Measurements from ENCODE around the gene LRRC61. TPM values are rescaled to one million over a fixed set of nuclear protein-coding genes. Genes with fewer than 3 reads are reported as not detected.

The LRRC61 gene
- total RNA-seq, 1 experiment from 2014 or later: 35.8 TPM

DNA sequence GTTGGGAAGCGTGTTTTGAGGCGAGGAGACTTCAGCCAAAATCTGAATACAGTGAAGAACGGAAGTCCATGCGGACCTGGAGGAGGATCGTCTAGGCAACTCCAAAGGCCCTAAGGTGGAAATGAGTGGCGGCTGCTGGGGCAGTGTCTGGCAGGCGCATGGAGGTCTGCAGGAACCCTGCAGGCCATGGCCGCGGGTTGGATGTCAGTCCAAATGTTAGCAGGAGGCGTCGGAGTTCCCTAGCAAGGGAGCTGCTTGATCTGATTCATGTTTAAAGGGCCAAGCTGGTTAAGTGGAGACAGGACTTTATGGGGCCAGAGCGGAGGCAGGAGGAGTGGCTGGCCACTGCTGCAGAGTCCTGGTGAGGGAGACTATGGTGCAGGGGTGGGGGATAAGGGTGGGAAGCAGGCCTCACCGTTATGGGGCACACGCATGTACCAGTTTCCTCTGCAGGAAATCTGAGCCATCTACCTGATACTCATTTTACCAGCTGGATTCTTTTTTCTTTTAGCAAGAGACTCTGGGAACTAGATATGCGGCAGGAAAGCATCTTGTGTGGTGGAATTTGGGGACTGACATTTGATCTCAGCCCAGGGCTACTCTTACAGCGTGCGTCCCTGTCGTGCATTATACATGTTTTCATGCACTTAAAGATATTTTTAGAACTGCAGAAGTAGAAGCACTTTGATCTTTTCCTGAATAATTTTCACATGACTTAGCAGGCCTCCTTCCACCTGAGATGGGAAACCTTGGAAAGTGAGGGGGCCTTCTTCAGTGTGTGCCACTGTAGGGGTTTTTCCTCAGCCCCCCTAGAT lies 38.9 kb downstream of the LRRC61 start:
- H3K4me3 Mint-ChIP-seq (ENCODE audit: unreplicated experiment): no peak overlapping the region
- no peaks in the 10 kb centered on the region for H3K4me1 ChIP-seq
- H3K4me1 Mint-ChIP-seq (ENCODE audit: low read depth, unreplicated experiment): peaks cover 11% of the 10 kb centered on the region
- BruUV-seq (replicated peaks): no TSS peak
- H3K9me3 ChIP-seq: no peaks in the 10 kb centered on the region
- no peak overlapping the region for H3K27ac Mint-ChIP-seq (ENCODE audit: unreplicated experiment)
- intact Hi-C loops (cut with micrococcal nuclease; ENCODE audit: unreplicated experiment): no loop called here
- peaks cover 12% of the 10 kb centered on the region for H3K9me3 Mint-ChIP-seq (ENCODE audit: unreplicated experiment)
- H3K4me3 ChIP-seq (ENCODE audit: low read depth, low read length): no peak overlapping the region
- H3K36me3 ChIP-seq (ENCODE audit: control insufficient read depth, insufficient read depth, low read length): no peaks in the 10 kb centered on the region
- TF ChIP-seq, protein P1, sequence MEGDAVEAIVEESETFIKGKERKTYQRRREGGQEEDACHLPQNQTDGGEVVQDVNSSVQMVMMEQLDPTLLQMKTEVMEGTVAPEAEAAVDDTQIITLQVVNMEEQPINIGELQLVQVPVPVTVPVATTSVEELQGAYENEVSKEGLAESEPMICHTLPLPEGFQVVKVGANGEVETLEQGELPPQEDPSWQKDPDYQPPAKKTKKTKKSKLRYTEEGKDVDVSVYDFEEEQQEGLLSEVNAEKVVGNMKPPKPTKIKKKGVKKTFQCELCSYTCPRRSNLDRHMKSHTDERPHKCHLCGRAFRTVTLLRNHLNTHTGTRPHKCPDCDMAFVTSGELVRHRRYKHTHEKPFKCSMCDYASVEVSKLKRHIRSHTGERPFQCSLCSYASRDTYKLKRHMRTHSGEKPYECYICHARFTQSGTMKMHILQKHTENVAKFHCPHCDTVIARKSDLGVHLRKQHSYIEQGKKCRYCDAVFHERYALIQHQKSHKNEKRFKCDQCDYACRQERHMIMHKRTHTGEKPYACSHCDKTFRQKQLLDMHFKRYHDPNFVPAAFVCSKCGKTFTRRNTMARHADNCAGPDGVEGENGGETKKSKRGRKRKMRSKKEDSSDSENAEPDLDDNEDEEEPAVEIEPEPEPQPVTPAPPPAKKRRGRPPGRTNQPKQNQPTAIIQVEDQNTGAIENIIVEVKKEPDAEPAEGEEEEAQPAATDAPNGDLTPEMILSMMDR (IDR thresholded peaks at IDR 0.05; ENCODE audit: insufficient read depth in 1 of 2, low read depth in 1 of 2, low read length in 1 of 2, severe bottlenecking in 1 of 2, unreplicated experiment in 1 of 2): no peak
- DNase-seq: no peak
- no peaks in the 10 kb centered on the region for H3K27me3 ChIP-seq (replicated peaks; ENCODE audit: control insufficient read depth, insufficient read depth, low read length)
- no peaks in the 10 kb centered on the region for H3K27me3 Mint-ChIP-seq (ENCODE audit: insufficient read depth, unreplicated experiment)
- ChIA-PET POLR2A (no interaction called here), CTCF (no interaction called here)
- no peaks in the 10 kb centered on the region for H3K36me3 Mint-ChIP-seq (ENCODE audit: insufficient read depth, unreplicated experiment)

DNA sequence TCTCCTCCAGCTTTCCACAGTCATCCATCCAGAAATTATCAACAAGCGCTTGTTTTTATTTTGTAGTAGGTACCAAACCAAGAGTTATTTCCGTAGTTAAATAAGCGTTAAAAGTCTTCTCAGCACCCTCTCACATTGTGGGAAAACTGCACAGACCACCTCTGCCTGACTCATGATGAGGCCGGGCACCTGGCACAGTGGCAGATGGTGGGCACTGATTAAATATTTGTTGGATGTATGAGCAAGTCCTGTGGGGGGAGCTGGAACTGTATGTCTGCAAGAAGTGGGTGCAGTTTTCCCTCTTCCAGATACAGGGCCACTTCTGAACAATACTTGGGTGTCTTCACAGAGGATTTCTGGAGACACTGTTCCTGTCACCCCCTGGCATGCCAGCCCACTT lies 40.2 kb downstream of the LRRC61 start:
- CTCF ChIA-PET: no interaction called here
- TF ChIP-seq, protein P1 (IDR thresholded peaks at IDR 0.05; ENCODE audit: insufficient read depth in 1 of 2, low read depth in 1 of 2, low read length in 1 of 2, severe bottlenecking in 1 of 2, unreplicated experiment in 1 of 2): no peak
- H3K36me3 ChIP-seq (ENCODE audit: control insufficient read depth, insufficient read depth, low read length): no peaks in the 10 kb centered on the region
- H3K27me3 ChIP-seq (replicated peaks; ENCODE audit: control insufficient read depth, insufficient read depth, low read length): no peaks in the 10 kb centered on the region
- no peak overlapping the region for H3K4me3 Mint-ChIP-seq (ENCODE audit: unreplicated experiment)
- intact Hi-C loops (cut with micrococcal nuclease; ENCODE audit: unreplicated experiment): no loop called here
- BruUV-seq (replicated peaks): no TSS peak
- H3K9me3 ChIP-seq: no peaks in the 10 kb centered on the region
- POLR2A ChIA-PET: no interaction called here
- 0 out of 2 replicates have a peak, but pooled peaks cover 7% of the 10 kb centered on the region for H3K4me1 ChIP-seq
- no peaks in the 10 kb centered on the region for H3K27me3 Mint-ChIP-seq (ENCODE audit: insufficient read depth, unreplicated experiment)
- H3K36me3 Mint-ChIP-seq (ENCODE audit: insufficient read depth, unreplicated experiment): peaks cover 6% of the 10 kb centered on the region
- H3K9me3 Mint-ChIP-seq (ENCODE audit: unreplicated experiment): peaks cover 12% of the 10 kb centered on the region
- H3K4me3 ChIP-seq (ENCODE audit: low read depth, low read length): no peak overlapping the region
- peaks cover 11% of the 10 kb centered on the region for H3K4me1 Mint-ChIP-seq (ENCODE audit: low read depth, unreplicated experiment)
- H3K27ac Mint-ChIP-seq (ENCODE audit: unreplicated experiment): no peak overlapping the region
- no peak for DNase-seq

DNA sequence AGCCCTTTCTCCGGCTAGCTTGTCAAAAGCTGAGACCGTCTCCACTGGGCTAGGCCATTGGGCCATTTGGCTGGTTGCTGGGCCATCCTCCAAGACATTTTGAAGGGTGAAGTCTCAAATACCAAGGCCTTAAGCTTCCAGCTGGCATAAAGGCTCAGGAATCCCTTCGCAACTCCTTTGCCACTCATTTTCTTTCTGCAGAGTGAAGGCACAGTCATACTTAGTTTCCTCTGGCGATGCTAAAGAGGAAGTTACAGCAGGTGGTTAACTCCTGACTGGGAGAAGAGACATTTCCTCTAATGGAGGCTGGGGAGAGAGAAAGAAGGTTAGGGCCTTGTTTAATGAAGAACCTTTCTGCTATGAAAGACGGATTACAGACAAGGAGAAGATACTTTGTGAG lies 40.7 kb downstream of the LRRC61 start:
- Mint-ChIP-seq H3K4me3 (ENCODE audit: unreplicated experiment) (no peak overlapping the region), H3K27ac (ENCODE audit: unreplicated experiment) (no peak overlapping the region), H3K9me3 (ENCODE audit: unreplicated experiment) (peaks cover 12% of the 10 kb centered on the region), H3K36me3 (ENCODE audit: insufficient read depth, unreplicated experiment) (peaks cover 8% of the 10 kb centered on the region), H3K4me1 (ENCODE audit: low read depth, unreplicated experiment) (peaks cover 11% of the 10 kb centered on the region), H3K27me3 (ENCODE audit: insufficient read depth, unreplicated experiment) (no peaks in the 10 kb centered on the region)
- Histone ChIP-seq H3K4me3 (ENCODE audit: low read depth, low read length) (no peak overlapping the region), H3K4me1 (0 out of 2 replicates have a peak, but pooled peaks cover 7% of the 10 kb centered on the region), H3K36me3 (ENCODE audit: control insufficient read depth, insufficient read depth, low read length) (no peaks in the 10 kb centered on the region), H3K27me3 (replicated peaks; ENCODE audit: control insufficient read depth, insufficient read depth, low read length) (no peaks in the 10 kb centered on the region), H3K9me3 (no peaks in the 10 kb centered on the region)
- no TSS peak for BruUV-seq (replicated peaks)
- TF ChIP-seq, protein P1 (IDR thresholded peaks at IDR 0.05; ENCODE audit: insufficient read depth in 1 of 2, low read depth in 1 of 2, low read length in 1 of 2, severe bottlenecking in 1 of 2, unreplicated experiment in 1 of 2): no peak
- intact Hi-C loops (cut with micrococcal nuclease; ENCODE audit: unreplicated experiment): no loop called here
- CTCF ChIA-PET: no interaction called here
- DNase-seq: no peak
- POLR2A ChIA-PET: no interaction called here

Measured in Caco-2 (cell line).